IPS-20b (cell line): Measurements from ENCODE around the gene COL27A1.

Source experiments
- H3K27ac ChIP-seq: one replicate; pipeline ENCODE4 v1.5.1; 2013; ENCODE audit warnings: low read length
- H3K27me3 ChIP-seq: 2 replicates; pipeline ENCODE4 v1.6.1; 2013; ENCODE audit warnings: mild to moderate bottlenecking, low read length, inconsistent platforms; ENCODE audit not compliant: insufficient read depth
- H3K36me3 ChIP-seq: 2 replicates; pipeline ENCODE4 v1.6.1; 2013; ENCODE audit warnings: low read depth, mild to moderate bottlenecking, inconsistent platforms, low read length, moderate library complexity; ENCODE audit not compliant: insufficient read depth
- H3K4me1 ChIP-seq: 2 replicates; pipeline ENCODE4 v1.6.1; 2013; ENCODE audit warnings: mild to moderate bottlenecking, control low read depth, inconsistent platforms, low read length, moderate library complexity; ENCODE audit not compliant: insufficient read depth
- H3K4me3 ChIP-seq: 2 replicates; pipeline ENCODE4 v1.5.1; 2013; ENCODE audit warnings: mild to moderate bottlenecking, low read length, inconsistent platforms
- H3K9ac ChIP-seq: 2 replicates; pipeline ENCODE4 v1.6.1; 2013; ENCODE audit warnings: low read depth, mild to moderate bottlenecking, inconsistent platforms, low read length, moderate library complexity
- H3K9me3 ChIP-seq: 2 replicates; pipeline ENCODE4 v1.6.1; 2013; ENCODE audit warnings: mild to moderate bottlenecking, low read depth, low read length, inconsistent platforms; ENCODE audit not compliant: insufficient read depth

The COL27A1 gene

GRCh38 chr9:114350636-114351401 is 195.5 kb downstream of the COL27A1 start:
- no peaks in the 10 kb centered on the region for H3K27me3 ChIP-seq
- no peak overlapping the region for H3K4me3 ChIP-seq
- peaks cover 60% of the 10 kb centered on the region for H3K36me3 ChIP-seq
- no peak overlapping the region for H3K9ac ChIP-seq
- no peak overlapping the region for H3K27ac ChIP-seq
- H3K4me1 ChIP-seq, result peaks cover 12% of the 10 kb centered on the region
- no peaks in the 10 kb centered on the region for H3K9me3 ChIP-seq

- Histone ChIP-seq H3K4me1 (peaks cover 12% of the 10 kb centered on the region), H3K27me3 (no peaks in the 10 kb centered on the region), H3K9ac (no peak overlapping the region), H3K9me3 (no peaks in the 10 kb centered on the region), H3K27ac (no peak overlapping the region), H3K4me3 (no peak overlapping the region), H3K36me3 (peaks cover 60% of the 10 kb centered on the region)
These were observed 196.6 kb downstream of the COL27A1 start for GRCh38 chr9:114351932-114352331.

GRCh38 chr9:114355821-114356220 is 200.5 kb downstream of the COL27A1 start:
- Histone ChIP-seq H3K4me3 (no peak overlapping the region), H3K9me3 (no peaks in the 10 kb centered on the region), H3K9ac (no peak overlapping the region), H3K27me3 (no peaks in the 10 kb centered on the region), H3K4me1 (no peaks in the 10 kb centered on the region), H3K36me3 (peaks cover 65% of the 10 kb centered on the region), H3K27ac (no peak overlapping the region)

GRCh38 chr9:114356792-114357191 is 201.5 kb downstream of the COL27A1 start:
- H3K27ac ChIP-seq, result no peak overlapping the region
- no peaks in the 10 kb centered on the region for H3K9me3 ChIP-seq
- peaks cover 75% of the 10 kb centered on the region for H3K36me3 ChIP-seq
- H3K4me3 ChIP-seq, result no peak overlapping the region
- no peaks in the 10 kb centered on the region for H3K4me1 ChIP-seq
- no peaks in the 10 kb centered on the region for H3K27me3 ChIP-seq
- no peak overlapping the region for H3K9ac ChIP-seq

GRCh38 chr9:114357360-114357759 is 202.0 kb downstream of the COL27A1 start:
- no peak overlapping the region for H3K4me3 ChIP-seq
- H3K27ac ChIP-seq, result no peak overlapping the region
- H3K4me1 ChIP-seq, result no peaks in the 10 kb centered on the region
- H3K9ac ChIP-seq, result no peak overlapping the region
- H3K27me3 ChIP-seq, result no peaks in the 10 kb centered on the region
- peaks cover 80% of the 10 kb centered on the region for H3K36me3 ChIP-seq
- no peaks in the 10 kb centered on the region for H3K9me3 ChIP-seq

- no peaks in the 10 kb centered on the region for H3K27me3 ChIP-seq
- H3K27ac ChIP-seq, result no peak overlapping the region
- peaks cover 80% of the 10 kb centered on the region for H3K36me3 ChIP-seq
- H3K9me3 ChIP-seq, result no peaks in the 10 kb centered on the region
- H3K4me1 ChIP-seq, result no peaks in the 10 kb centered on the region
- no peak overlapping the region; the same call in 1 of the 2 replicates for H3K9ac ChIP-seq
- H3K4me3 ChIP-seq, result no peak overlapping the region
These were observed 202.6 kb downstream of the COL27A1 start for GRCh38 chr9:114357911-114358328.

DNA sequence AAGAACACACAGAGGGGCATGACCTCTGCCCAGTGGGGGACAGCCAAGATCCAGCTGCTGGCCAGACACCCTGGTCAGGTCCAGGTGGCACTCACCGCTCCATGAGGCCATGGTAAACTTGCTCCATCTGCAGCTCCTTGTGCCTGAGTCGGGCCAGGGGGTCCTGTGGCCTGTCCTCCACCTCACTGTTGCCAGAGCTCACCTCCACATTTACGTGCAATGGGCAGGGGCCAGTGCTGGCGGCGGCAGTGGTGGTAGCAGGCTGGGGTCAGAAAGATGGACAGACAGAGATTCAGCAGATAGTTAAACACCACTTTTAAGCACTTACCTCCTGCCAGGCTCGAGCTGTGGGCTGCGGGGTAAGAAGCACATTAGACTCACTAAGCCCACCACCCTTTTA is 204.5 kb downstream of the COL27A1 start:
- no peaks in the 10 kb centered on the region for H3K4me1 ChIP-seq

DNA sequence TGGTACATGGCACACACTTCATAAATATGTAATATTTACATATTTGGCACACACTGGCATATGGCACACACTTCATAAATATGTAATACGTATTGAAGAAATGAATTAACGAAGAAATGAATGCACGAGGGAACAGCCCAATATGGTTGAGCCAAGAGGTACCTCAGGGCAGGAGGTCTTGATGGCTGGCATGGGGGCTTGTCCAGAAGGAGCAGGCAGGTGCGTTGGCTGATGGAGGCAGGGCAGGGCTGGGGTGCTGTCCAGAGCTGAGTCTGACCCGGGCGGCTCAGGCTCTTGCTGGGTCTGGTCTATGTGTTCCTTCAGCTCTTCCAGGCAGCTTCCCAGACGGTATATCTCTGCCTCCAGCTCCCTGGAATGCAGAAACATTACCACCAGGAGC is 206.2 kb downstream of the COL27A1 start:
- H3K4me1 ChIP-seq, result no peaks in the 10 kb centered on the region
- H3K27me3 ChIP-seq, result no peaks in the 10 kb centered on the region
- H3K9ac ChIP-seq, result no peak overlapping the region
- no peak overlapping the region for H3K27ac ChIP-seq
- H3K36me3 ChIP-seq, result peaks cover 86% of the 10 kb centered on the region
- no peaks in the 10 kb centered on the region for H3K9me3 ChIP-seq
- no peak overlapping the region for H3K4me3 ChIP-seq

More for the DNA sequence above, 204.5 kb downstream of the COL27A1 start:
- no peaks in the 10 kb centered on the region for H3K27me3 ChIP-seq
- H3K4me3 ChIP-seq, result no peak overlapping the region
- H3K9me3 ChIP-seq, result no peaks in the 10 kb centered on the region
- no peak overlapping the region for H3K27ac ChIP-seq
- H3K36me3 ChIP-seq, result peaks cover 92% of the 10 kb centered on the region
- no peak overlapping the region for H3K9ac ChIP-seq
